ENCODE data around the gene UNC13C. TPM values are rescaled to one million over a fixed set of nuclear protein-coding genes. Genes with fewer than 3 reads are reported as not detected.
"Not testable (repeated sequence)": the region's sequence is repeated elsewhere in the genome, so short reads cannot be mapped to it uniquely, and the experiment has no call there.

Gene UNC13C
- total RNA-seq, 1 donor from 2014 or later: 47.6 TPM

- DNase-seq: no peak
These were observed 329.1 kb downstream of the UNC13C start for GRCh38 chr15:54307252-54307902.

- no peak for DNase-seq
These were observed 329.7 kb downstream of the UNC13C start for GRCh38 chr15:54307926-54308325.

- DNase-seq: no peak
These were observed 334.3 kb downstream of the UNC13C start for GRCh38 chr15:54312528-54312927.

GRCh38 chr15:54321426-54321825 is 343.2 kb downstream of the UNC13C start:
- no peak for DNase-seq

GRCh38 chr15:54322341-54322740 is 344.1 kb downstream of the UNC13C start:
- DNase-seq: no peak

GRCh38 chr15:54345301-54345700 is 367.1 kb downstream of the UNC13C start:
- DNase-seq: no peak

- no peak for DNase-seq
These were observed 367.6 kb downstream of the UNC13C start for GRCh38 chr15:54345827-54346226.

- no peak for DNase-seq
These were observed 369.0 kb downstream of the UNC13C start for GRCh38 chr15:54347082-54347827.

GRCh38 chr15:54353726-54354125 is 375.5 kb downstream of the UNC13C start:
- DNase-seq: no peak

- no peak for DNase-seq
These were observed 376.1 kb downstream of the UNC13C start for GRCh38 chr15:54354341-54354740.

GRCh38 chr15:54364961-54365360 is 386.7 kb downstream of the UNC13C start:
- no peak for DNase-seq

- DNase-seq: no peak
These were observed 395.1 kb downstream of the UNC13C start for GRCh38 chr15:54373332-54373731.

GRCh38 chr15:54374184-54374952 is 396.1 kb downstream of the UNC13C start:
- DNase-seq: no peak

- DNase-seq: no peak
These were observed 409.6 kb downstream of the UNC13C start for GRCh38 chr15:54387799-54388198.

GRCh38 chr15:54388746-54389145 is 410.5 kb downstream of the UNC13C start:
- no peak for DNase-seq

- DNase-seq: no peak
These were observed 432.2 kb downstream of the UNC13C start for GRCh38 chr15:54410481-54410880.

GRCh38 chr15:54424171-54424570 is 445.9 kb downstream of the UNC13C start:
- DNase-seq: no peak

GRCh38 chr15:54428596-54428995 is 450.4 kb downstream of the UNC13C start:
- DNase-seq: no peak

- not testable (repeated sequence) for DNase-seq
These were observed 472.0 kb downstream of the UNC13C start for GRCh38 chr15:54450288-54450687.

GRCh38 chr15:54456413-54456812 is 478.2 kb downstream of the UNC13C start:
- no peak for DNase-seq

GRCh38 chr15:54462511-54462913 is 484.3 kb downstream of the UNC13C start:
- DNase-seq: no peak

GRCh38 chr15:54481819-54482218 is 503.6 kb downstream of the UNC13C start:
- no peak for DNase-seq

GRCh38 chr15:54482251-54482650 is 504.0 kb downstream of the UNC13C start:
- no peak for DNase-seq
